HG03354 (cell line): ENCODE measurements around the gene SPRY1.

ENCODE experiments used
- ATAC-seq: cut with Tn5 transposase; IDR thresholded peaks from one replicate; pipeline ENCODE4 v1.9.1; 2021; ENCODE audit warnings: mild to moderate bottlenecking; ENCODE audit not compliant: unreplicated experiment, poor library complexity, severe bottlenecking

SPRY1 gene

DNA sequence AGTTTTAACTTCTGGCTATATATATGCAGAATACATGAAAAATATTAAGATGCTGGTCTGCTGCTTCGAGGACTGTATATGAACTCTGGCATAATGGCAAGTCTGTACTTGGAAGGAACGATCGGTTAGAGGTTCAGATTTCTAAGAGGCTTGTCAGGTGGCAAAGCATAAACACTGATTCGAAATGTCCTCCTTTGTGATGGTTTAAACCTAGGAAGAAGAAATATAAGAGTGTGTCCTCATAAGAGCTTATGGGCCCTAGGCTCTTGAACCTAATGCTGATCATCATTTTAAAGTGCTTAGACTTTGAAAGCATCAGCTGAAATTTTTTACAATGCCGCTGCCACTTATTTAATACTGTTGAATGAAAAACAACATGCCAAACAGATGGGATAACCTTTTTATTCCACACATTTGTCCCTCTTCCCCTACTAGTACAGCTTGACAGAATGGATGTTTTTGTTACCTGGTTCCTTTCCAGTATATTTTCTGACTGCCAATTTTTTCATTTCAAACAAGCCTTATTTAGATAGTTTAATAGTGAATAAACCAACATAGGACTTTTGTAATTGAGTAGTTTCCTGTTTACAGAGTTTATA is 8.8 kb downstream of the SPRY1 start:
- no peak for ATAC-seq

- ATAC-seq = no peak
Observed at GRCh38 chr4:123406872-123407271, 10.3 kb downstream of the SPRY1 start.

- ATAC-seq = no peak
Observed at GRCh38 chr4:123408471-123409084, 12.0 kb downstream of the SPRY1 start.

GRCh38 chr4:123409334-123409733 is 12.7 kb downstream of the SPRY1 start:
- no peak for ATAC-seq

- ATAC-seq = no peak
Observed at GRCh38 chr4:123411514-123411913, 14.9 kb downstream of the SPRY1 start.

DNA sequence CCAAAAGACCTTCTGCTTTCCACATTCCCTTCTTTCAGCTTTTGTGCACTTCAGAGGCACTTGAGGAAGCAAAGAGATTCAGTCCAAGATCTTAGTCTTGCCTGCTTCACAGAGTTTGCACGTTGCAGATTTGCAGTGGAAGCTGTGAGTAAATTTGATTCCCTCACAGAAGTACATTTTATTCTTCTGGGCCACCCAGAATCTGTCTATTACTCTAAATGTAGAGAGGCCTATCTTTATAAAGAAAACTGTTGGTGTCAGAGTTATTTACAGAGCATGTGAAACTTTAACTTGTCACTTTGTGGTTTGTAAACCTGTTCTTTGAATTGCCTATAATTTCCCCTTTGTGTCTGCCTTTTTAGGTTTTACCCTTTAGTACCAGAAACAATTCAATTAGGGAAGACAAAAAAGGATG is 15.5 kb downstream of the SPRY1 start:
- ATAC-seq = peak; percentile 76

DNA sequence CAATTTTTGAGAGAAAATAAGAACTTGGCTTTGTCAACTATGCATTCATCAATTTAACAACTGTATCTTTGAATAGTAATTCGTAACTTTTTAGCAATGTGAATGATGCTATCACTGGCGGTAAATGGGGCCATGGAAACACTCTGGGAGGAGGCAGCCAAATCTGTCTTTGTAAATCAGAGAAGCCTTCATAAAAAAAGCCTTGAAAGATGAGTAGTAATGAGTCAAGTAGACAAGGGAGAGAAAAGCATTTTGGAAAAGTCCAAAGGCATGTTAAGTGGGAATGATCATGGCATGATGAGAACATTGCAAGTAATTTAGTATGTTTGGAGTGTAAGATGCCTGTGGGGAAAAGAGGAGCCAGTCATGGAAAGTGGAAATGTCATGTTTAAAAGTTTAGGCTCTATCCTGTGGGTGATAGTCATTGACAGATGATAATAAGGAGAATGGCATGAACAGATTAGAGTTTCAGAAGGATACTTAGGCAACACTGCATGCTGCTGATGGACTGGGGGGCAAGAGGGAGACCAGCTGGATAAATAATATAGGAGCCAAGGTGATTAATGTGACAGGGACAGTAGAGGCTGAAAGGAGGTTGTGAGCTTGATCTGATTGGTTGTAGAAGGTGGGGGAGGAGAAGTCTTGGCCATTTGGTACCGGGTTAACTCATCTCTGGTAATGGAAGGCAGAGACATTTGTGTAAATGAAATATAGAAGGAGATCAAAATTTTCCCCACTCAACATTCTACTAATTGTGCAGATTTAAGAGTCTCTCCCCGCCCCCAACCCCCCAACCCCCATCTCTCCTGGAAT is 16.3 kb downstream of the SPRY1 start:
- peak; percentile 21 for ATAC-seq

DNA sequence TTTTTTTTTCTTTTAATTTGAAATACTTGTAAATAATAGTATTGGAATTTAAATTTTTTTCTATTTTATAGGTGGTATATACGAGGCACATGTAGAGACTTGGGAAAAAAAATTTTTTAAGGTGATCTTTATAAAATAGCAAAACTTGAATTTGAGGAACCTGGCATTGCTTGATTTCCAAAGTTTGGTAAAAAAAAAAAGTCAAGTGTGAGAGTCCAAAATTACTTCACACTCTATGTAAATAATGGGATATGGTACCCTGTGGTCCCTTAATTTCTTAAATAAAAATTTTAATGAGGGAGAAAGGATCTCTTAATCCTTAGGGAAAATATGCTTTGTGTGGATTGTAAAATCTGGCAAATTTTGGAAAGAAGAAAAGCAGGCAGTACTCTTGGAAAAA is 19.0 kb downstream of the SPRY1 start:
- ATAC-seq = no peak

DNA sequence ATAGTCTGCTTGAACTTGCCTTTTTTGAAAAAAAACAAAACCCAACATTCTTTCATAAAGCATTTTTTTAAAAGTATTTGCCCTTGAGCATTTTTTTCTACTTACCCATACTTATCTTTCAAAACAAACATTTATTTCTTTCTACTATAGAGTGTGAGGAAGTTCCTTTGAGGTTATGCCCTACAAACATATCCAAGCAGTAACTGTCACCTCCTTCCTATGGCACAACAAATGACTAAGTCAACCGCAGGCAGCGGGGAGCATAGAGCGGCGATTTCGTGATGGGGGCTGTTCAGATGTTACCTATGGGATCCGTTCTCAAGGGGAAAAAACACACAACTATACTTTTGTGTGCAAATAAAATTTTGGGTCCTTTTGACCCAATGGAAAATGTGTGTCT is 19.4 kb downstream of the SPRY1 start:
- ATAC-seq = peak; percentile 37

DNA sequence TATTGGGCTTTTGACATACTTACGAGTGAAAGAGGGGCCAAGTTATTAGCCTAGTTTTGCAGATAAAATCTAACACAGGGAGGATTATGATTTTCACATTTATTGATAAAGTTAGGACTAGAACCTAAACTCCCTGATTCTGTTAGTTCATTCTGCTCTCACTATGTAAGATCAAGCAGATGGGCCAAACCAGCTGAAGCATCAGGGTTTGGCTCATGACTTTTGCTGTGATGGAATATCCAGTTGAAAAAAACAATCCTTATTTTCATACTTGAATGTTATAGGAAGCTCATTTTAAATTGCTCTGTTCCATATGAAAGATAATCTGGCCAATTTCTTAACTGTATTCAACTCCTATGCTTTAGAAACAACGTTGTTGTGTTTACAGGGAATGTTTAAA is 21.2 kb downstream of the SPRY1 start:
- no peak for ATAC-seq

GRCh38 chr4:123418351-123418931 is 21.8 kb downstream of the SPRY1 start:
- peak; percentile 73 for ATAC-seq

- no peak for ATAC-seq
Observed at GRCh38 chr4:123419885-123420755, 23.5 kb downstream of the SPRY1 start.

DNA sequence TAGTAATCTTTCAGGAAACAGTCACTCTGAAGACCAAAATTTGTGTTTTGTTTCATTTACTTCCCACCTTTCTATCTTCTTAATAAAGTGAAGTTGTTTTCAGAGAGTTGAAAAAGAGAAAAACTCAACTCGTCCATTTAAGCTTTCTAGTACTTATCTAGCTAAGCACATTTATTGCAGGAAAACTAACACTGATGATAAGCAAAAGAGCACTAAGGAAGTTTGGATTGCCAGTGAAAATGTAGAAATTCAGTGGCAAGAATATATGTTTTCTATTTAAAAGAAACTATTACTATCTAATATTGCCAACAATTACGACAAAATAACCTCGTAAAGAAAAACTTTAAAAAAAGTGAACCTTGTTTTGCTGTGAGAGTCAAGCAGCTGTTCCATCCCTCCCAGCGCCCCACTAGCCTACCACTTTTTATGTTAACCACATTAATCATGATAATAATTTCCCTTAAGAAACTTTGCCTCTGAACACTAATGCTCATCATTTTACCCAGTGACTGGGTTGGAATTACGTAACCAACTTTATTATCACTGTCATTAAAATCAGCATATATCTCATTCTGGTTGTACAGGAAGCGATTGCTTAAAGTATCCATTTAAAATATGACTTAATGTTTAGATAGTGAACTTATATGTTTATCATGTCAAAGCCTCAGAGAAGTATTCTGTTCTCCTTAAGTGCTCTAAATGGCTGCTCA is 24.8 kb downstream of the SPRY1 start:
- ATAC-seq = no peak

DNA sequence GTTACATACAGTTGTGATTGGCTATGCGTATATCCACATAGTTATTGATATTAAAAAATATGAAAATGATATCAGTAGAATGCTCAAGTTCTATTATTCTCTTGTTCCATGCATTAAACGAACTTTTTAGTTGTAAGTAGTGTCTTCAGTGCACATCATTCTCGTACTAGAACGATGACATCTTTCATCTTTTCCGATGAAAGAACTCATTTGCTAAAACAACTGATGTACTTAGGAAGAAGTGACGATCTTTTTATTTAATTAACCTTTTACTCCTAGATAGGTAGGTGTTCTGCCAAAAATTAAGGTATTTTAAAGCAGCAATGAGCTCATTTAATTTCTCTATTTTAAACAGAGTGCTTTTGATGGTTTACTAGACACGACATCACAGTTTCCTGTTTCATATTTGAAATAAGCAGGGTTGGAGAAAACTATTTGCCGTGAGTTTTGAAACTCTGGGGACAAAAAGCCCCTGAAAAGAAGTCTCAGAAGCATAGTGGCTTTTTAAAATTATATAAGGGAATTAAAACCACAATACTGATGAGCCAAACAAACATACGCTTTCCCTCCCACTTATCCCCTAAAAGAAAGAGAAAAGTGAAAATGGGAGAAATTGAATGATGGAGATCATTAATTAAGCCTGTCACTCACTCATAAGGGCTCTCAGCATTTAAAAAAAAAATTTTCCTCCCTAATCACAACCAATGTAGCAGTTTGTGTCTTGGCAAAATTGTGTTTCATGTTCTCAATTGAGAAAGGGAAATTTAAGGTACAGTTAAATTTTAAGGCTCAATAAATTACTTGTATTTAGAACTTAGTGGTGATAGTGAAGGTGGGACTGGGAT is 25.6 kb downstream of the SPRY1 start:
- peak; percentile 35 for ATAC-seq

DNA sequence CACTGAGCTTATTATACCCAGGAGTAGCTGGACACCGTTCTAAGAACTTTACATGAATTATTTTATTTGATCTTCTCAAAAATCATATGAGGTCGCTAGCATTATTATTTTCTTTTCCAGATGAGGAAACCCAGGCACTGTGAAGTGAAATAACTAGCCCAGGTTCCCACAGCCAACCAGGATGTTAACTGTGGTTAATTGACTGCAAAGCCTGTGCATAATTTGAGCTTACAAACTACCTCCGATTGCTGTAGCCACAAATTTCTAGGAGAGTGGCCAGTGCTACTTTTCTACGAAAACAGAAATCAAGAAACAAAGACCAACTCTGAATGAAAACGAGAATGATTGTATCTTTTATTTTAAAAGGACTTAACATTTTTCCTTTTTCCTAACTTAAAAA is 27.2 kb downstream of the SPRY1 start:
- ATAC-seq = no peak

- ATAC-seq = no peak
Observed at GRCh38 chr4:123427951-123428350, 31.4 kb downstream of the SPRY1 start.

- no peak for ATAC-seq
Observed at GRCh38 chr4:123430031-123430430, 33.4 kb downstream of the SPRY1 start.

DNA sequence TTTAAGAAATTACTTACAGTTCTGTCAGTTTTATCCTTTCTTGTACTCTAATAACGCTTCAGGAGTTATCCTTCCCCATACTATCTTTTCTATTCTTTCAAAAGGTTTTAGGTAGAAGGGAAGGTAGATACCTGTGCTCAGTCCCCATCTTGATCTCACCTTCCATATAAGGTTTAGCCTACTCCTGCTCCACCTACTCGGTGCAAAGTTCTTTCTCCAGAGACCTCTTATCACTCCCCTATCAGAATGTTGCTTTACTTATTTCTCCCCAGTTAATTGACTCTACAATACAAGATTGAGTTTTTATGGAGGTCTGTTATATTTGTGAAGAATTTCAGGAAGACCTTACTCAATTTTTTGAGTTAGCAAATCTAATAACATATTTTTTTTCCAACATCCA is 33.9 kb downstream of the SPRY1 start:
- no peak for ATAC-seq
